Activated CD8-positive, alpha-beta T cell treated with anti-CD3 and anti-CD28 coated beads, Interleukin-2, amount 10 ng/mL, durations not matched to agents 7 days and 5 days (primary cell): ENCODE results near the gene FUT8. TPM values are rescaled to one million over a fixed set of nuclear protein-coding genes. Genes with fewer than 3 reads are reported as not detected.

Experiments used
- microRNA-seq: library from miRNA; unstranded; fragments of <30 nt; microRNA quantifications from one replicate; pipeline ENCODE4 v1.2.0, GENCODE V29; 2022
- total RNA-seq, 2 experiments: library from RNA; stranded (reverse); gene quantifications; one replicate each; pipeline ENCODE4 v1.2.3, GENCODE V29; 2021

Gene FUT8
- total RNA-seq, 2 experiments from 2014 or later = 99.2 to 101 TPM

Small RNAs within 50 kb of the gene (microRNA-seq; reads per million reads assigned to microRNA genes)
- gene MIR625 = 22.4 reads per million, percentile 36 among the genes with 10 or more reads in this experiment
